ENCODE results near the gene NSD1.

Gene NSD1

DNA sequence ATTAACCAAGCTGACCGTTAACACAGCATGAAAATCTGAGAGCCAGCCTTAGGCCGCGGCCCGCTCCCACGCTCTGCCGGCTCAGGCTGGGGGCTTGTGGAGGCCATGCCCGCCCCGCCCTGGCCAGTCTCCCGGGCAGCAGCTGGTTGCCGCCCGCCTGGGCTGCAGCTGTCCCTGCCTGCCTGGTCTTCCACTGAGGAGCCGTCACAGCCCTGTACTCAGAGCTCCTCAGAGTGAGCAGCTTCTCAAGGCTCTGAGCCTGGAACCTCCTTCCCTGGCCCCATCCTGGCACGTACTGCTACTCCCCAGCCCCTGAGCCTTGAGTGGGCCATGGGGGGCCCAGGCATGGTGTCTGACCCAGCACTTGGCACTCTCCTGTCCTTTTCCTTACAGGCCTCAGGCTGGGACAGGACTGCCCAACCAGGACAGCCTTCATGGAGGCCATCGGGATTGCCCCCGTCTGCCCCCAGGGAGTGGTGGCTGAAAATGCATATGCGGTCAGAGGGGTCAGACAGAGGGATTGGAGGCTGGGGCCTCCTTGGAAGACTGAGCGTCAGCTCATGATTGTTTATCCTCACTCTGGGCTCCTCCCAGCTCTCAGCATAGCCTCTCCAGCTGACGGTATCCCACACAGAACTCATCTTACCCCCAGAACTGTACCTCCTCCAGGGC, 35.0 kb upstream of the NSD1 start:
- DNase-seq: no peak

DNA sequence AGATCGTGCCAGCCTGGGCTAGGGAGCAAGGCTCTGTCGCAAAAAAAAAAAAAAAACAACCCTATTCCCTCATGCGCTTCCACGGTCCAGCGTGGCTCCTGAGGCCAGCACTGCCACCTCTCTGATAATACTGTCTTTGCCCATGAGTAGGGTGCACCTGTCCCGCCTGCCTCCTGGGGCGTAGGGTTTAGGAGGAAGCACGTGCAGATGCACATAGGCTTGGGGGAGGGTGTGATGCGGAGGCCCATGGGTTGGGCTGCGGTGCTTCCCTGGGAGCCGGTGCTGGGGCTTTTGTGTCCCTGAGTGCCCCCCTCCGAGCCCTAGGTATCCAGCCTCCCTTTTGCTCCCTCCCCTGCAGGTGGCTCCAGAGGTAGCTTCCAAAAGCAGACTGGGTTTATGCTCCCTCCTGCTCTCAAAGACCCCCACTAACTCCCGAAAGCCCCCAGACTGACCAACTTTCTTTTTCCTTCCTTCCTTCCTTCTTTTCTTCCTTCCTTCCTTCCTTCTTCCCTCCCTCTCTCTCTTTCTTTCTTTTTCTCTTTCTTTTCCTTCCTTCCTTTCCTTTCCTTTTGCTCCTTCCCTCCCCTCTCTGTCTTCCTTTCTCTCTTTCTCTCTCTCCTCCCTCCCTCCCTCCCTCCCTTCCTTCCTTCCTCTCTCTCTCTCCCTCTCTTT, 34.0 kb upstream of the NSD1 start:
- DNase-seq: no peak

DNA sequence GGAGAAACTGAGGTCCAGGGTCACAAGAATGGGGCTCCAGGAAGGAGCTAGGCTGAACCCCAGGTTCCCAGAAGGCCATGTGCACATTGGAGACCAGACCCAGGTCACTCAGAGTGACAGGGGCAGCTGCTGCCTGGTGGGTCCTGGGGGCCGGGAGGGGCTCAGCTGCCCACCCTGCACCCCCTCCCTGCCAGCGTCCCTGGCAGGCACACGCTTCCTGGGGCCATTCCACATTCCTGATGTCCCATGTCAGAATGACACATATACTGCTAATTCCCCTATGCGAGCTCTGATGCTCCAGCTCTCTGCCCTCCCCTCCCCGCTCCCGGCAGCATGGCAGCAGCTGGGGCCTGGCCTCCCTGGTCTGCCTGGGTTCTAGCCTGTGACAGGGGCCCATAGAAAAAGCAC, 32.9 kb upstream of the NSD1 start:
- DNase-seq: no peak

DNA sequence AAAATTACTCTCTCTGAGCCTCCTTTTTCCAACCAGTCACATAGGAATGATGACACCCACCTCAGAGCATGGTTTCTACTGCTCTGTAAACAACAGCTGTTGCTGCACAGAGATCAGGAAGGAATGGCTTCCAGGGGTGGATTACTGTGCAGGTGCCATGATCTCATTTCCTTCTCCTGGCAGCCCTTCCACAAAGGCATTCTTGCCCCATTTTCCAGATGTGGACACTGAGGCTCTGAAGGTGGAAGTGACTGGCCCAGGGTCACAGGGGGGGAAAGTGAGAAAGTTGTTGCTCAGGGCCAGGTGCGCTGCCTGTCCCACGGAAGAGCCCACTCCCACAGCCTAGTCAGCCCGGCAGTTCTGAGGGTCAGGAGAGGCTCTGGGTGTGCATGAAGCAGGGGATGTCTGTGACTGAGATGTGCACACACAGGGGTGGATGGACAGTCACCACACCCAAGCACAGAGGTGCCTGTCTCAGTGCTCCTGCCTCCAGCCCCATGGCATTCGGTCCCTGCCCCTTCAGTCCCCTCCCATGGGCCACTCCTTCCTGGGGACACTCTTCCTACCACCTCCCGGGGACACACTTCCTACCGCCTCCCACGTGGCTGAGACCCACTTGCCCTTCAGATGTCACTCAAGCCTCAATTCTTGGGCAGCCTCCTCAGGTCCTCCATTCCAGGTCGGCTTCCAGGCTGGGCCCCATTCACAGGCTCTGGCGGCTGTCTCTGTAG, 29.9 kb upstream of the NSD1 start:
- DNase-seq: no peak

DNA sequence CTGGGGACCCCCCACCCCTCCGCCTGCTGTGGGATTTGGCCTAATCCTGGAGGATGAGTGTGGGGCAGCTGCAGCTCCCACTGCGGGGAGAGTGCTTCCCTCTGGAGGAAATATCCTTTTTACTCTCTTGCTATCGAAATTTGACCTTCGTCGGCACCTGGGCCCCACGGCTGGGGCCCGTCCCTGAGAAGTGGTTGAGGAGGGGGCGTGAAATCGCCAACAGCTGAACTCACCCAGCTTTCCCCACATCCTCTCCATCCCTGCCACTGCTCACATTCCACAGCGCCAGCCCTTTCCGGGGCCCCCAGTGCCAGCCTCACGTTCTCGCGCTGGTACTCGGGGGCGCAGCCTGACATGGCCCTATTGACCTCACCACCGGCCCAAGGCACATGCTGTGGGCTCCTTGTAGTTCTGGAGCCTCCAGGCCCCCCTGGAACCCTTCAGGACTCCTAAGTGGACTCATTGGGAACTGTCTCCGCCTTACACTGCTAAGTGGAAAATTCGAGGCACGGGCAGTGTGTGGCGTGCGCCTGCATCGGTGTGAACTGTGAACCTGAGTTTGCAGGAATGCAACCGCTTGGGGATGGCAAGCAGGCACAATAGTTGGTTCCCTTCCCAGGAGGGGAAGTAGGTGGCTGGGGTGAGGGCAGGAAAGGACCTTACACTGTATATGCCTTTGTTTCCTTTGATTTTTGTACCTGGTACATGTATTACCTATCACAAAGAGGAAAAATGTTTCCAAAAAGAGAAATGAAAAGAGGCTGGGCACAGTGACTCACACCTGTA, 27.7 kb upstream of the NSD1 start:
- no peak for DNase-seq

DNA sequence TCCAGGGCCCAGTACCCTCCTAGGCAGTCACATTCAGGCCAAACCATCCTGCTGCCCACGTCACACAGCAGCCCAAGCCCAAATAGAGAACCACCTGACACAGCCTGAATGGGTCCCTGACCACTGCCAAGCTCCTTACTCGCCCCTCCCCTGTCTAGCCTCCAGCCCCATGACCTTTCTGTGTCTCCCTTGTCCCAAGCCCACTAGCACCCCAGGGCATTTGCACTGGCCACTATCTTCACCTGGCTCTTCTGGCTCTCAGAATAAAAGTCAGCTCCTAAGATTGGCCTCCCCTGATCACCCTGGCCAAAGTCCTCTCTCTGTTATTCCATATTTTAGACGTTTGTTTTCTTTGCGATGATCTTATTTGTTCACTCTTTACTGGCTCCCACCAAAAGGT, 26.4 kb upstream of the NSD1 start:
- no peak for DNase-seq

DNA sequence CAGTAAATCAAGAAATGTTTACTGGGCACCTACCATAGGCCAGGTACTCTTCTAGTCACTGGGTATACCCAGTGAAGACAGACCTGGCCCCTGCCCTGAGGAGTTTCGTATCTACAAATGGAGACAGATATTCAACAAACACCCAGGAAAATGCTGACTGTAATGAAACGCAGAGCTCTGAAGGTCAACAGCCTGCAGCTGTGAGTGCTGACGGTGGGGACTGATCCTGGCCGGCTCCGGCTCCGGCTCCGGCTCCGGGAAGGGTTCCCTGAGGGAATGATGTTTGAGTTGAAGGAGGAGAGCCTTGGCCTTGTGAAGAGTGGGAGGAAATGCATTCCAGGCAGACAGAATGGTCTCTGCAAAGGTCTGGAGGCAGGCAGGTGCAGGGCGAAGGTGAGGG, 23.8 kb upstream of the NSD1 start:
- no peak for DNase-seq

DNA sequence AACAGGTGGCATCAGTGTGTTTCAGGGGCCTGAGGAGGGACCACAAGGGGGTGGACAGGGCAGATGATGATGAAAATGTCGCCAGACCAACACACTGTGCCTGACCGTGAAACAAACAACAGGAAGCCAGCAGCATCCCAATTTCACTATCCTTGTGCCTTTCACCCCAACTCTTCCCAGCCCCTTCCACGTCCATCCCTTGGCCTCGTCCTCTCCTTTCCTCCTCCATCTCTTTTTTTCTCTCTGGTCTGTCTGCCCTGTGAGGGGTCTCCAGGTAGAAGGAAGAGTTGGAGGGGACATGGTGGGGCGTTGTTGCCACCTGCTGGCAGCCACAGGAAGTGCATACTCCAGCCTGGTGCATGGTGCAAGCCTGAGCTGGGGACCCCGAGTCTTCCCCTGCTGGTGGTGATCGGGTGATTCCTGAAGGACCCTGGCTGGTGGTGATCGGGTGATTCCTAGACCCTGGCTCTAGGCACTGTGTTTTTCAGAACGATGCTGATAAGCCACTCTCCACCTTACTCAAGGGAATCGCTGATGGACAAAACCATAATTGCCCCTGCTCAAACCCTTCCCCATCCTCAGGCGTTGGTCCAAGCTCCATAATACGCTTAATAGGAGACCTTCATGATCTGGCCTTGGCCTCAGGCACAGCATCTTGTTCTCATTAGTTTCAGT, 21.7 kb upstream of the NSD1 start:
- peak; percentile 88 for DNase-seq

DNA sequence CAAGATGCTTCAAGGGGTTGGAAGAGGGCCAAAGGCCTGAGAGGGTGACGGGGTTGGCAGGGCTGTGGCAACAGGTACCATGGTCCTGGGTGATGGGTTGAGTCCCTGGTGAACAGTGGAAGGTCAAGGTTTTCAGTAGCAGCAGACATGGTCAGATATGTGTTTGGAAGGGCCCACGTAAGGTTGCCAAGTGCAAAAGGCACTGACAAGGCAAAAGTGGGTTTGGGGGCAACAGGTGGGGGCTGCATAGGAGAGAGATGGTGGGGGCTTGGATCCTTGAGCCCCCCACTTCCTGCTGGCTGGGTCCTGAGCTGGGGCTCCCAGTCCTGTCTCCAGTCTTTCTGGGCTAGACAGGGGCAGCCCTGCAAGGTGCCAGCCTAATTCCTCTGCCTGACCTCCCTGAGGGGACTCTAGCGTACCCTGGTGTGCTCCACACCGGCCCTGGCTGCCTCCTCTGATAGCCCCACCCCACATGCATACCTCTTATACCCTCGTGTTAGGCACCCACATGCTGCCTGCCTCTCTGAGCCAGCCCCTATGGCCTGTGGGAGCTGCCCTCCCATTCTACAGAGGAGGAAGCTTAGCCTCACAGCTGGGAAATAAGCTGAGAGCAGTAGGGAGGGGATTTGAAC, 20.9 kb upstream of the NSD1 start:
- no peak for DNase-seq

DNA sequence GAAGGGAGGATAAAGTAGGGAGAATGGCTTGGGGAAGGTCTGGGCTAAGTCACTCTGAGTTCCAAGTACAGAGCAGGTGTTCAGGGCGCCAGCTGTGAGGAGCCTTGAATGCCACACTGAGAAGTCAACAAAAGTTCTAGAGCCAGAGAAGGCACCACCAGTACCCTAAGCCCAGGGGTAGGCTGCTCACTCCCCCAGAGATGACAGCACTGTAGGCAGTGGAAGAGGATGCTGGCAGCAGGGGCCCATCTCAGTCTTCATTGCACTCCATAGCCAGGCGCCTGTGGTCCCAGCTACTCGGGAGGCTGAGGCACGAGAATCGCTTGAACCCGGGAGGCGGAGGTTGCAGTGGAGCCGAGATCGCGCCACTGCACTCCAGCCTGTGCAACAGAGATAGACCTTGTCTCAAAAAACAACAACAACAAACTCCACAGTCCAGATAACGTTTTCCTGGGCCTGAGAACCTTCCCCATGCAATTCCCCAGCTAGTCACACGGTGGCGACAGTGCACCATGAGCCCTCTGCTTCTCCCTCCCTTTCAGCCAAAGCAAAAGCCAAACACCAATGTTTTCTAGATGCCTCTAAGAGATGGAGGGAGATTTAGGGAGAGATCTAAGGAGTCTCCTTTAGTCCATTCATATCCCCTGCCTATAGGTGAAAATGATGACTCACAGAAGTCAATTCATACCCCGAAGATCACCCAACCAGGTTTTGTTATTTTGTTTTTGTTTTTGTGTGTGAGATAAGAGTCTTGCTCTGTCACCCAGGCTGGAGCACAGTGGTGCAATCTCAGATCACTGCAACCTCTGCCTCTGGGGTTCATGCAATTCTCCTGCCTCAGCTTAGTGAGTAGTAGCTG, 19.8 kb upstream of the NSD1 start:
- peak; percentile 91 for DNase-seq

DNA sequence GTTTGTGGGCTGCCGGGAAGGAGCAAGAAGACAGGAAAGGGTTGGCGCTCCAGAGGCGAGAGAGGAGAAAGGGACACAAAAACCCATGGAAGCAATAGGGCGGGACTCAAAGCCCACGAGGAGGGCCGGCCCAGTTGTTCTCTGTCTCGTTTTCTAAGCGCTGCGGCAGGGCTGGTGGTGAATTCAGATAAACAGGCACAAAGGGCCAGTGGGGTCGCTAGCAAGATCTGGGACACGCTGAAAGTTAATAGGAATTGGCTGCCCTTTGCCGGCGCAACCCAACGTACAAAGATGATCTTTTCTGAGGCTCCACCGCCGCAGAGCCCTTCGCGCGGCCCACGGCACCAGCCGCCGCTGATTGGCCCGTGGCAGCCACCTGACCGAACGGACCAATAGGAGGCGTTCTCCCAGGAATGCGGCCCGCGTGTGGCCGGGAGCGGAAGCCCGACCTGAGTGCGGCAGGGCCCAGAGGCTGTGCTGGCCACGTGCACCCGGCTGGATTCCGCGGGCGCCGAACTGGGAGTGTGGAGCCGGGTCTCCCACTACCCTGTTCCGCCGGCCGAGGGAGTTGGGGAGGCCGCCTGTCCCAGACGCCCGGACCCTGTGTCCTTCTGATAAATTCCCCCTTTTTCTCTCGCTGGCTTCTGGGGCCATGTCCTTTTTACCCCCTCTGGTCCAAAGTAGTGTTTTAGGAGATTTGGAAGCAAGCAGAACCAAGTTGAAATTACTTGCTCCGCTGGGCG, 16.8 kb upstream of the NSD1 start:
- DNase-seq: peak; percentile 94

DNA sequence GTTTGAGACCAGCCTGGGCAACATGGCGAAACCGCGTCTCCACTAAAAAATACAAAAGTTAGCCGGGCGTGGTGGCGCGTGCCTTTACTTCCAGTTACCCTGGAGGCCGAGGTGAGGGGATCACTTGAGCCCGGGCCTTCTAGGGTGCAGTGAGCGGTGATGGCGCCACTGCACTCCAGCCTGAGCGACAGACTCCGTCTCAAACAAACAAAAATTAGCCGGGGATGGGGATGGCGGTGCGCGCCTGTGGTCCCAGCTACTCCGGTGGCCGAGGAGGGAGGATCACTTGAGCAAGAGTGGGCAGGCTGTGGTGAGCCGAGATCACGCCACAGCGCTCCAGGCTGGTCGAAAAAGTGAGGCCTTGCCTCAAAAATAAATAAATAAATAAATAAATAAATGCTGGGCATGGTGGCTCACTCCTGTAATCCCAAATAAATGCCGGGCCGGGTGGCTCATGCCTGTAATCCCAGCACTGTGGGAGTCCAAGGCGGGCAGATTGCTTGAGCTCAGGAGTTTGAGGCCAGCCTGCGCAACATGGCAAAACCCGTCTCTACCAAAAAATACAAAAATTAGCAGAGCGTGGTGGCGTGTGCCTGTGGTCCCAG, 16.0 kb upstream of the NSD1 start:
- DNase-seq: no peak

DNA sequence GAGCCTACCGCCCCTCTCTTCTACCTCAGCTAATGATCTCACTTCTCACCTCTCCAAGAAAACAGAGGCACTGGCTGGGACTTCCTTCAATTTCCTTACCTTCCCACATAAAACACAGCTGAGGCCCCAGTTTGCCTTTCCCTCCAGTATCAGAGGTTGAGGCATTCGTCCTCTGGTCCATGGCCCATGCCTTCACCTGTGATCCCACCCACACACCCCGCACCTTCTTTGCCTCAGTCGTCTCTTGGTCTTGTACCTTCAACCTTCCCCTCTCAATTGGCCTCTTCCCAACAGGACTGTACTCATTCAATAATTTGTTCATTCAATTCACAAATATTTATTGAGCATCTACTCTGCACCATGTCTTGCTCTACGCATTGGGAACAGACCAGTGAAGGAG, 11.0 kb upstream of the NSD1 start:
- DNase-seq: no peak

DNA sequence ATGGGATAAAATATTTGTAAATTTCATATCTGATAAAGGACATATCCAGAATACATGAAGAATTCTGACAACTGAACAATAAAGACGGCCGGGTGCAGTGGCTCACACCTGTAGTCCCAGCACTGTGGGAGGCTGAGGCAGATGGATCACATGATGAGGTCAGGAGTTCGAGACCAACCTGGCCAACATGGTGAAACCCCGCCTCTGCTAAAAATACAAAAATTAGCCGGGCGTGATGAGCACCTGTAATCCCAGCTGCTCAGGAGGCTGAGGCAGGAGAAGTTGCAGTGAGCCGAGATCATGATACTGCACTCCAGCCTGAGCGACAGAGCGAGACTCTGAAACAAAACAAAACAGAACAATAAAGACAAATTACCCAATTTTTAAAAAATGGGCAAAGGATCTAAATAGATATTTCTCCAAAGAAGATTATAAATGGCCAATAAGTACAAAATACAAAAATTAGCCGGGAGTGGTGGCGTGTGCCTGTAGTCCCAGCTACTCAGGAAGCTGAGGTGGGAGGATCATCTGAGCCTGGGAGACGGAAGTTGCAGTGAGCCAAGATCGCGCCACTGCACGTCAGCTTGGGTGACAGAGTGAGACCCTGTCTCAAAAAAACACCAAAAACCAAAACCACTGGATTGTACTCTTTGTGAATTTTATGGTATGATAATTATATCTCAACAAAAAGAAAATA, 9.6 kb upstream of the NSD1 start:
- DNase-seq: no peak

DNA sequence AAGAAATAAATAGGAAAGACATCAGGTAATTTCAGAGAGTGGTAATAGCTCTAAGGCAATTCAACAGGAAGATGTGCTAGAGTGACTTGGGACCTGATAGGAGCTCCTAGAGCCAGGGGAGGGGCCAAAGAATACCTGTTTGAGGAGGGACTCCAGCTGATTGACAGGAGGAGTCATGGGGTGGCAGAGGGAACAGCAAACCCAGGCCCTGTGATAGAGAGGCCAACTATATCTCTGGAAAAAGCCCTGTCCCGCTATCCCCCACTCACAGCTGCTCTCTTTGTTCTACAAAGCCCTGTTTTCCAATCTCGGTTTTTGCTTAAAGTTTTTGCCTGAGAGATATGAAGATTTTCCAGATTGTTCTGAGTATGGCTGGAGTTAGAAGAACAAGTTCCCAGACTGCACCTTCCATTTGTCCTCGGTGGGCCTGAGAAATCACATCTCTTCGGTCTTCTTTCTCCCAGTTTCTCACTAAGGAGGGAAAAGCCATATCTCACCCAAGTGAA, 9.0 kb upstream of the NSD1 start:
- DNase-seq: no peak

DNA sequence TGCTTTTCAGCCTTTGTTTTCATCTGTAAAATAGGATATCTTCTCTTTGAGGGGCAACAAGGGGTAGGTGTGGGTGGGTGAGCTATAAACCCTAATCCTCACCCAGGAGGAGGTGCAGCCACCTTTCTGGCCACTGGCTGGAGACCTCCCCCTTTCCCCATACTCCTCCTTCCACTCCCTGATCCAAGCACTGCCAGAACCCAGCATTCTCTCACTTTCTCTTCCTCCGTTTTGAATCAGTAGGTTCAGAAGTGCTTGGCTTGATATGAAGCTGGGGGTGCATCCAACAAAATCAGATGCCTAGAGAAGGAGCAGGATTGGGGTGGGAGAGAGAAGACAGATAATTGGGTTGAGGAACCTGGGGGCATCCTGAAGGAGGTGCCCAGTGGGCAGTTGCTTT, 6.8 kb upstream of the NSD1 start:
- DNase-seq: no peak

DNA sequence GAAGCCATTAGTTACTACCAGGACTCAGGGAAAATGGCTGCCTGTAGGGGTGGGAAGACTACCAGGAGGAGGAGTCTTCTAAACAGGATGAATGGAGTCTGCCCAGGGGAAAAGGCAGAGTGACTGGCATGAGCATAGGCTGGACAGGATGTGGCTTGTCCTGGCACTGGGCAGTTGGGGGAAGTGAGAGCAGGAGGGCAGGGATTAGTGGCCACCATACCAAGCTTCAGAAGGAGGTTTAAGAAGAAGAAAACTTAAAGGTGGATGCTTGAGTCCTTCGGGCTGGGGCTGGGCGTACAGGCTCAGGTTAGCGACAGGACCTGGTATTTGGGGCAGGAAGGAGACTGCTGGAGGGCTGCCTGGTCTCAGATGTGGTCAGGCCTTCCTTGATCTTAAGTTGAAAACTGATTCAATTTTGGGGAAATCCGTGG, 5.0 kb upstream of the NSD1 start:
- DNase-seq: peak; percentile 64

DNA sequence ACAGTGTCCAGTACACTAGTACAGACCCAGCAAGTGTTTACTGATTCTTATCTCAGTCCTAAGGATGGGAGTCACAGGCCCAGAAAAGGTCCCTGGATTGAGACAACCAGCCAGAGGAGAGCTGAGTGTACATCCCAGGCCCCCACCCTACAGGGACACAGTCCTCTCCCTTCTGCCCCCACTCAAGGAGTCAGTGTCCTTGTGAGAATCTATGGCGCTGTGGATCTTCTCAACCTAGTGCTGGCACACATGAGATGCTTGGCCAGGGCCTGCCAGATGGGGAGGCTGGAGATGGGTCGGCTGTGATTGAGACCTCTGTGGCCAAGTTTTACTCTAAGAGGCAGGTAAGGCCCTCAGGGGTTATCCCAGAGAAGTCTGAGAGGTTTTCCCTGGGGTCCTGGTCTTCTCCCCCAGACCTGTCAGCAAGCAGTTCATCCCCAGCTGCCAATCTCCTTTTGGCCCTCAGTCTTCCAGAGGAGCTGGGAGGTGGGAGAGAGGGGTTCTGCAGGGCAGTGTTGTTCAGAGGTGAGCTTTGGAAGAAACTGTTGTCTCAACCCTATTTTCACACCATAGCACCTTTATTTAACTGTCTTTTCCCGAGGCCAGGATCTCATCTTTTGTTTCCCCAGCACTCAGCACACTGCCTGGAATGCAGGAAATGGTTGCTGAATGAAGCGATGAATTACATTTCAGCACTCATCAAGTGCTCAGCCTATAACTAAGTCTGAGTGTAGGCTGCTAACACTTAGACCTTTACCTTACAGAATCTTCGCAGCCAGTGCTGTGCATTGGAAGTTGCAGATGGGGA, 3.2 kb upstream of the NSD1 start:
- peak; percentile 60 for DNase-seq

DNA sequence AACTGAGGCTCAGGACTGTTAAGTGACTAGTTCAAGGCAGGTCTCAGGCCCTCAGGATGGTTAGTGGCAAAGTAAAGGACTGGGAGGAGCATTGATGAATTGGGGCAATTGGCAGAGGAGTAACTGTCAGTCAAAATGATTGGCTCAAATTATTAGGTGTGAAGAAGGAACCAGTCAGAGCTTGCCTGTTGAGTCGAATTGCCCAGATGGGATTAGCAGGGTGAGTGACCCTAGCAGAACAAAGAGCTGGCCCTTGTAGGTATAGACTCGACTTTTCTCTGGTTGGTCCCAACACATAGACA, 2.6 kb upstream of the NSD1 start:
- DNase-seq: peak; percentile 41

Measured in activated effector memory CD4-positive, alpha-beta T cell treated with anti-CD3 and anti-CD28 coated beads, Interleukin-2, amount 50 U/mL, for 16 hours (primary cell).